ENCODE results near the gene RSAD2.

RSAD2 gene

GRCh38 chr2:6865346-6866274 is 12.0 kb upstream of the RSAD2 start, which contains the start of gene CMPK2:
CMPK2 (minus strand) TSS chr2:6865907; CDS start chr2:6865696, 211 bp downstream.
- TF ChIP-seq, protein P1, sequence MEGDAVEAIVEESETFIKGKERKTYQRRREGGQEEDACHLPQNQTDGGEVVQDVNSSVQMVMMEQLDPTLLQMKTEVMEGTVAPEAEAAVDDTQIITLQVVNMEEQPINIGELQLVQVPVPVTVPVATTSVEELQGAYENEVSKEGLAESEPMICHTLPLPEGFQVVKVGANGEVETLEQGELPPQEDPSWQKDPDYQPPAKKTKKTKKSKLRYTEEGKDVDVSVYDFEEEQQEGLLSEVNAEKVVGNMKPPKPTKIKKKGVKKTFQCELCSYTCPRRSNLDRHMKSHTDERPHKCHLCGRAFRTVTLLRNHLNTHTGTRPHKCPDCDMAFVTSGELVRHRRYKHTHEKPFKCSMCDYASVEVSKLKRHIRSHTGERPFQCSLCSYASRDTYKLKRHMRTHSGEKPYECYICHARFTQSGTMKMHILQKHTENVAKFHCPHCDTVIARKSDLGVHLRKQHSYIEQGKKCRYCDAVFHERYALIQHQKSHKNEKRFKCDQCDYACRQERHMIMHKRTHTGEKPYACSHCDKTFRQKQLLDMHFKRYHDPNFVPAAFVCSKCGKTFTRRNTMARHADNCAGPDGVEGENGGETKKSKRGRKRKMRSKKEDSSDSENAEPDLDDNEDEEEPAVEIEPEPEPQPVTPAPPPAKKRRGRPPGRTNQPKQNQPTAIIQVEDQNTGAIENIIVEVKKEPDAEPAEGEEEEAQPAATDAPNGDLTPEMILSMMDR (IDR thresholded peaks at IDR 0.05), result peak; percentile 31; the same call in 1 of the 2 replicates

GRCh38 chr2:6866275-6866671 is 11.3 kb upstream of the RSAD2 start:
- TF ChIP-seq, protein P1 (IDR thresholded peaks at IDR 0.05), result peak; percentile 76

DNA sequence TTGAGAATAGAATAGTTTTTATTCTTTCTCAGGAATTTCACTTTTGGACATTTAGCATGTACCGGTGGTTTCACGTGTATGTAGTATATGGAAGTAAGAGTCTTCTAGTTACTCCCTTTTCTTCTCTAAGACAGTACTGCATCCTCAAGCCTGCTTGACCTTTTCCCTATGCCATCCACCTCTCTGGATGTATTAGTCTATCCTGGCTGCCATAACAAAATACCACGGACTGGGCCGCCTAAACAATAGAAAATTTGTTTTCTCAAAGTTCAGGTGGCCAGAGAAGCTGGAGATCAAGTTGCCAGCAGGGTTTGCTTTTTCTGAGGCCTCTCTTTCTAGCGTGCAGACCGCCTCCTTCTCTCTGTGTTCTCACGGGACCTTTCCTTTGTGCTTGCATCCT is 10.6 kb upstream of the RSAD2 start:
- TF ChIP-seq, protein P1 (IDR thresholded peaks at IDR 0.05), result no peak

DNA sequence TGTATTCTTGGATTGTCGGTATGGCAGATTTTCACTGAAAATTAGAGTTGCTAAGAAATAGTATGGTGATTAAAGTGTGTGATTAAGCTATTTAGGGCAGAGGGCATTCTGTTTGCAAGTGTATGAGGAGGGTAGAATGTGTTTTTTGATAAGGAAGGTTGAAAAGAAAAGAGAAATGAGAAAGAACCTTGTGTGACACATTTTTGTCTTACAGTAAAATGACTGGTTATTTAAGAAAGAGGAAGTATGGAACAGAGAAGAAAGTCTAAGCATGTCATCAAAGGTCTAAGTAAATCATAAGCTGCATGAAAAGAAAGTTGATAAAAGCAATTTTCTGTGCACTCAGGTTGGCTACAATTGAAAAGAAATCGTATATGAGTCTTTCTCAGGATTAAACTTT is 5.2 kb upstream of the RSAD2 start:
- TF ChIP-seq, protein P1 (IDR thresholded peaks at IDR 0.05), result no peak

DNA sequence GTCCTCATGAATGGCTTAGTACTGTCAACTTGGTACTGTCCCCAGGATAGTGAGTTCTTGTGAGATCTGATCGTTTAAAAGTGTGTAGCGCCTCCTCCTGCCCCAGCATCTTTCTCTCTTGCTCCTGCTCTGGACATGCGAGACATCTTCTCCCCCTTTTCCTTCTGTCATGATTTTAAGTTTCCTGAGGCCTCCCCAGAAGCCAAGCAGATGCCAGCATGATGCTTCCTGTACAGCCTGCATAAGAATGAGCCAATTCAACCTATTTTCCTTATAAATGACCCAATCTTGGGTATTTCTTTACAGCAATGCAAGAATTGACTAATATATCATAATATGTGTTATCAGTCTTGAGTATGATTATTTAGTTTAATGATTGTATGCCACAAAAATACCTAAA is 3.5 kb upstream of the RSAD2 start:
- TF ChIP-seq, protein P1 (IDR thresholded peaks at IDR 0.05), result no peak

- TF ChIP-seq, protein P1 (IDR thresholded peaks at IDR 0.05), result no peak
These were observed 1.3 kb upstream of the RSAD2 start for GRCh38 chr2:6876309-6876708.

DNA sequence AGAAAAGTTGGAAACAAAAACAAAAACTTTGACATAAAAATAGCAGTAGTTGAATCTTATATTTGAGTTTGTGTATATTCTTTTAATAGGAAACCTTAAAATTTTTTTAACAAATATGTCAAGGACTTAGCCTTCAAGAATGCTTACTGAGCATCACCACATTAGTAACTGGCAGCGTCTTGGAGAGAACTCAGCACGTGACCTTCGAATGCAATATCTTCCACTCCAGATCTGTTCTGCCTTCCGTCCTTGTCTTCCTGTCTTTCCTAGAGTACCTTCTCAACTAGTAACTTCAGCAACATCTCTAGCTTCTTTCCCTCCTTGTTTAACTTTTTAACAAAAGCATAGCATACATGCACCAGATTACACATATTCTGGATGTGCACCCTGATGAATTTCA is 972 bp downstream of the RSAD2 start:
- TF ChIP-seq, protein P1 (IDR thresholded peaks at IDR 0.05), result no peak
